ENCODE results near the gene GPS1.

Gene GPS1

DNA sequence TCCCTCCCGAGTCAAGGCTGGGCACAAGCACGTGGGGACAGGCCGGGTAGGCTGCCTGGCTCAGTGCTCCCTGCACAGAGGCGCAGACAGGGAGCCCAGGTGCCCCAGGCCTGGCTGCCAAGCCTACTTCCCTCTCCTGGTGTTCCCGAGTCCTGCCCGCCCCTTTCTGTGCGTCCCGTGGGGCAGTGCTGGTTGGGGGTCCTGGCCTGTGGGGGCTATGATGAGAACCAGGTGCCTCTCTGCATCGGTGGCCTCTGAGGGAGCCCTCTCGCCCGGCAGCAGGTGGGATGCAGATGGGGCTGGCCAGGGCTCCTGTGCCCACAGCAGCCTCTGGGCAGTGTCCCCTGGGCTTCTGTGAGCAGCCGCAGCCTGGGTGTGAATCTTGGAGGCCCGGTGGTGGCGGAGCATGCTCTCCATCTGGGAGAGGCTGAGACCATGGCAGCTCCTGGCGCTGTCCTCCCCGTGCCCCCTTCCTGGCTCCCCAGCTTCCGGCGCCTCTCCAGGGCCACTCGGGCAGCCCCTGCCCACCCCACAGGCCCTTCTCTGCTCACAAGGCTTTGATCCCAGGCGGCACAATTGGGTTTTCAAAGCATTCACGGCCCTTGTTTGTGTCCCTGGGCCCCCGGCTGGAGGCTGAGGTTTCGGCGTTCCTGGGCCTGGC is 36.3 kb upstream of the GPS1 start:
- TF ChIP-seq CTCF (IDR thresholded peaks at IDR 0.05; ENCODE audit: control insufficient read depth, extremely low read depth, insufficient read depth), result no peak
- H3K4me3 ChIP-seq (ENCODE audit: low read depth, low read length), result no peak overlapping the region
- DNase-seq (ENCODE audit: low read depth), result no peak

DNA sequence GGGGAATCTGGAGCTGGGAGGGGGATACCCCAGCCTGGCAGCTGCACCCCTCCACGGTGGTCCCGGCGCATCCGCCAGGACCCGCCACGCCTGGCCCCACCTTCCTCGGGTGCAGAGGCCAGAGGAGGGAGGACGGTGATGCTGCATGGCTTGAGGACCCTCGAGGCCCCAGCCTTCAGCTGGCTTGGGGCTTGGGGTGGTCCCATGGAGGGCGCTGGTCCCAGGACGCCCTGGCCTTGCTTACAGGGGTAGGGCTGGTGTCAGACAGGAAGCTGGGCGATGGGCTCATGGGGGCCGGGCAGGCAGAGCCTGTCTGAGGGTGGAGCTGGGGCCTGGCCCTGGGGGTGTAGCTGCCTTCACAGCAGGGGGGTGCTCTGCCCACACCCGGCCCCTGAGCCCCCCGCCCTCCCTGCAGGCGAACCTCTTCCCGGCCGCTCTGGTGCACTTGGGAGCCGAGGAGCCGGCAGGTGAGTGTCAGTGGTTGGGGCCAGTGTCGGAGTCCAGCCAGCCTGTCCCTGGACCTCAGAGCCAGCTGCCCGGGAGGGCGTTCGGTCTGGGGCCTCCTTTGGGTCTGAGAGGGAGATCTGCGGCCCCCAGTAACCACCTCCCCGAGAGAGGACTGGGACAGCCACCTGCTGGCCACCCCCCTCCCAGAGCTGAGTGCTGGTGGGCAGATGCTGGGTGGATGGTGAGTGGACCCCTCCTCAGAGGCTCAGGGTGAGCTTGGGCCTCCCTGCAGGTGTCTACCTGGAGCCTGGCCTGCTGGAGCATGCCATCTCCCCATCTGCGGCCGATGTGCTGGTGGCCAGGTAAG is 35.4 kb upstream of the GPS1 start:
- DNase-seq (ENCODE audit: low read depth), result no peak
- H3K4me3 ChIP-seq (ENCODE audit: low read depth, low read length), result no peak overlapping the region
- no peak for TF ChIP-seq CTCF (IDR thresholded peaks at IDR 0.05; ENCODE audit: control insufficient read depth, extremely low read depth, insufficient read depth)

DNA sequence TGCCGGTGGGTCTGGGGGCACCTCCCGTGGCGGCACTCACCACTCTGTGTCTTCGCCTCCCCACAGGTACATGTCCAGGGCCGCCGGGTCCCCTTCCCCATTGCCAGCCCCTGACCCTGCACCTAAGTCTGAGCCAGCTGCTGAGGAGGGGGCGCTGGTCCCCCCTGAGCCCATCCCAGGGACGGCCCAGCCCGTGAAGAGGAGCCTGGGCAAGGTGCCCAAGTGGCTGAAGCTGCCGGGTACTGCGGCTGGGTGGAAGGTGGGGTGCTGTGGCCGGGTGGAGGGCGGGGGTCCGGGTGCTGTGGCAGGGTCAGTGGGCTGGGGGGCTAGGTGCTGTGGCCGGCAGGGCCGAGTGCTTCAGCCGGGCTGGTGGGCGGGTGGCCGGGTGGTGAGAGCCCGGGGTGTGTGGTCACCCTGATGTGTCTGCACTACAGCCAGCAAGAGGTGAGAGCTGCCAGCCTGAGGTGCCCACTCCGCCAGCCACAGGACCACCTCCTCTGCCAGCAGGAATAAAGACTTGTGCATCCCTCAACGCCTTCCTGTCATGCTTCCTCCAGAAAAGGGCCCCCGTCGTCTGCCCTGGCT is 34.7 kb upstream of the GPS1 start:
- DNase-seq (ENCODE audit: low read depth), result no peak
- TF ChIP-seq CTCF (IDR thresholded peaks at IDR 0.05; ENCODE audit: control insufficient read depth, extremely low read depth, insufficient read depth), result no peak
- H3K4me3 ChIP-seq (ENCODE audit: low read depth, low read length), result no peak overlapping the region

- TF ChIP-seq CTCF (IDR thresholded peaks at IDR 0.05; ENCODE audit: control insufficient read depth, extremely low read depth, insufficient read depth), result no peak
- H3K4me3 ChIP-seq (ENCODE audit: low read depth, low read length), result no peak overlapping the region
- DNase-seq (ENCODE audit: low read depth), result no peak
These were observed 34.0 kb upstream of the GPS1 start for GRCh38 chr17:82017612-82018151.

DNA sequence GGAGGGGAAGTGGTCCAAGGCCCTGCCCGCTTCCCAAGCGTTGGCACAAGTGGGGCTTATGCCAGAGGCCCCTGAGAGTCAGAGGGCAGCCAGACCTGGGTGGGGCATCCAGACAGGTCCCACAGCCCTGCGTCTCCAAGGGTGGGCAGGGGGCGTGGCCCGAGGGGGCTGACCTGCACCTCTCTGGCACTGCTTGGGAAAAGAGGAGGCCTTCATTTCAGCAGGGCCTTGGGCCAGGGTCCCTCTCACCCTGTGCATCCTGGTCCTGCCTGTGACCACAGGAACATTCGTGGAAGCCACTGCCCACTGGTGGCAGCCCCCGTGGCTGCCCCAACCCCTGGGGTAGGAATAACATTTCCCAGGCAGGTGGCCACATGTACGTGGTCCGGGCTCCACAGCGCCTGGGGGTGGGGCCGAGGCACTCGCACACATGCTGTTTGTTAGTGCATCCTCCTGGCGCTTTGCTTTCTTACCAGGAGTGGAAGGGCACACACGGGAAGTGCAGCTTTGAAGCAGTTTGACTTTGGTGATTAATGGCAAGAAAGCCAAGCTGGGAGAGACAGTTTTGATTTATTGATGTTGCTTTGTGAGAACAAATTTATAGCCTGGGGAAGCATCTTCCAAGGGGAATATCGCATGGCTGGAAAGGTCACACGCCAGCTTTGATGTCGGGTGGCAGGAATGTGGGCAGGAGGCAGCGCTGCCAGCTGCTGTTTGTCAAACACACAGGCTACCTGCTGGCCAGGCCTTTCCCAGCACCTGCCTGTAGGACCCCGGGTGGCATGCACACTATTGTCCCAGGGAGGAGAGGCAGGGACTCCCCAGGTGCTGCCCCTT is 33.3 kb upstream of the GPS1 start:
- no peak overlapping the region for H3K4me3 ChIP-seq (ENCODE audit: low read depth, low read length)
- TF ChIP-seq CTCF (IDR thresholded peaks at IDR 0.05; ENCODE audit: control insufficient read depth, extremely low read depth, insufficient read depth), result no peak
- DNase-seq (ENCODE audit: low read depth), result no peak

GRCh38 chr17:82018989-82019689 is 32.6 kb upstream of the GPS1 start:
- H3K4me3 ChIP-seq (ENCODE audit: low read depth, low read length), result no peak overlapping the region
- no peak for TF ChIP-seq CTCF (IDR thresholded peaks at IDR 0.05; ENCODE audit: control insufficient read depth, extremely low read depth, insufficient read depth)
- DNase-seq (ENCODE audit: low read depth), result no peak
